ENCODE measurements around the gene GRK3.

The GRK3 gene

GRCh38 chr22:25722223-25722622 is 157.7 kb downstream of the GRK3 start:
- Histone ChIP-seq H3K27me3 (ENCODE audit: control insufficient read depth, low read length) (no peaks in the 10 kb centered on the region), H3K79me2 (ENCODE audit: control insufficient read depth, low read length) (no peaks in the 10 kb centered on the region), H3K9me2 (replicated peaks; ENCODE audit: control insufficient read depth, low read length) (no peaks in the 10 kb centered on the region), H3K36me3 (ENCODE audit: control insufficient read depth, low read length) (no peaks in the 10 kb centered on the region), H3K4me3 (ENCODE audit: low read length) (no peak overlapping the region), H3K4me2 (ENCODE audit: low read length) (no peak overlapping the region), H3K9me3 (ENCODE audit: control insufficient read depth, insufficient read depth, low read length) (no peaks in the 10 kb centered on the region), H3F3A (ENCODE audit: control insufficient read depth, insufficient read depth) (no peaks in the 10 kb centered on the region), H3K27ac (ENCODE audit: low read depth, low read length) (no peak overlapping the region), H4K20me1 (ENCODE audit: control insufficient read depth, insufficient read depth, low read depth, low read length) (no peaks in the 10 kb centered on the region), H3K4me1 (ENCODE audit: control insufficient read depth, low read length) (no peaks in the 10 kb centered on the region)
- no peak for TF ChIP-seq CTCF (IDR thresholded peaks at IDR 0.05; ENCODE audit: low read depth, low read length, poor library complexity, severe bottlenecking)
- TF ChIP-seq EZH2phosphoT487 (IDR thresholded peaks at IDR 0.05; ENCODE audit: borderline replicate concordance, low read length) = no peak

- Histone ChIP-seq H3K9me3 (ENCODE audit: control insufficient read depth, insufficient read depth, low read length) (no peaks in the 10 kb centered on the region), H3K4me1 (ENCODE audit: control insufficient read depth, low read length) (no peaks in the 10 kb centered on the region), H3F3A (ENCODE audit: control insufficient read depth, insufficient read depth) (no peaks in the 10 kb centered on the region), H3K27ac (ENCODE audit: low read depth, low read length) (no peak overlapping the region), H3K27me3 (ENCODE audit: control insufficient read depth, low read length) (no peaks in the 10 kb centered on the region), H3K4me2 (ENCODE audit: low read length) (no peak overlapping the region), H3K36me3 (ENCODE audit: control insufficient read depth, low read length) (no peaks in the 10 kb centered on the region), H3K9me2 (replicated peaks; ENCODE audit: control insufficient read depth, low read length) (no peaks in the 10 kb centered on the region), H4K20me1 (ENCODE audit: control insufficient read depth, insufficient read depth, low read depth, low read length) (no peaks in the 10 kb centered on the region), H3K4me3 (ENCODE audit: low read length) (no peak overlapping the region), H3K79me2 (ENCODE audit: control insufficient read depth, low read length) (no peaks in the 10 kb centered on the region)
- TF ChIP-seq EZH2phosphoT487 (IDR thresholded peaks at IDR 0.05; ENCODE audit: borderline replicate concordance, low read length) = no peak
- TF ChIP-seq CTCF (IDR thresholded peaks at IDR 0.05; ENCODE audit: low read depth, low read length, poor library complexity, severe bottlenecking) = no peak
Measured at GRCh38 chr22:25722626-25723025, 158.2 kb downstream of the GRK3 start.

- Histone ChIP-seq H3K4me2 (ENCODE audit: low read length) (no peak overlapping the region), H3K79me2 (ENCODE audit: control insufficient read depth, low read length) (no peaks in the 10 kb centered on the region), H3K9me3 (ENCODE audit: control insufficient read depth, insufficient read depth, low read length) (no peaks in the 10 kb centered on the region), H3F3A (ENCODE audit: control insufficient read depth, insufficient read depth) (no peaks in the 10 kb centered on the region), H3K4me3 (ENCODE audit: low read length) (no peak overlapping the region), H3K27me3 (ENCODE audit: control insufficient read depth, low read length) (peaks cover 20% of the 10 kb centered on the region), H3K27ac (ENCODE audit: low read depth, low read length) (no peak overlapping the region), H3K9me2 (replicated peaks; ENCODE audit: control insufficient read depth, low read length) (no peaks in the 10 kb centered on the region), H3K4me1 (ENCODE audit: control insufficient read depth, low read length) (no peaks in the 10 kb centered on the region), H4K20me1 (ENCODE audit: control insufficient read depth, insufficient read depth, low read depth, low read length) (no peaks in the 10 kb centered on the region), H3K36me3 (ENCODE audit: control insufficient read depth, low read length) (no peaks in the 10 kb centered on the region)
- TF ChIP-seq EZH2phosphoT487 (IDR thresholded peaks at IDR 0.05; ENCODE audit: borderline replicate concordance, low read length) (no peak), CTCF (IDR thresholded peaks at IDR 0.05; ENCODE audit: low read depth, low read length, poor library complexity, severe bottlenecking) (no peak)
Measured at GRCh38 chr22:25726241-25726640, 161.8 kb downstream of the GRK3 start.

- Histone ChIP-seq H3K4me3 (ENCODE audit: low read length) (no peak overlapping the region), H3K79me2 (ENCODE audit: control insufficient read depth, low read length) (no peaks in the 10 kb centered on the region), H3K27ac (ENCODE audit: low read depth, low read length) (no peak overlapping the region), H3K27me3 (ENCODE audit: control insufficient read depth, low read length) (peaks cover 20% of the 10 kb centered on the region), H4K20me1 (ENCODE audit: control insufficient read depth, insufficient read depth, low read depth, low read length) (no peaks in the 10 kb centered on the region), H3K4me1 (ENCODE audit: control insufficient read depth, low read length) (no peaks in the 10 kb centered on the region), H3K9me3 (ENCODE audit: control insufficient read depth, insufficient read depth, low read length) (no peaks in the 10 kb centered on the region), H3K4me2 (ENCODE audit: low read length) (no peak overlapping the region), H3K9me2 (replicated peaks; ENCODE audit: control insufficient read depth, low read length) (no peaks in the 10 kb centered on the region), H3F3A (ENCODE audit: control insufficient read depth, insufficient read depth) (no peaks in the 10 kb centered on the region), H3K36me3 (ENCODE audit: control insufficient read depth, low read length) (no peaks in the 10 kb centered on the region)
- TF ChIP-seq CTCF (IDR thresholded peaks at IDR 0.05; ENCODE audit: low read depth, low read length, poor library complexity, severe bottlenecking) (no peak), EZH2phosphoT487 (IDR thresholded peaks at IDR 0.05; ENCODE audit: borderline replicate concordance, low read length) (no peak)
Measured at GRCh38 chr22:25728071-25728470, 163.6 kb downstream of the GRK3 start.

Data from DOHH2 (cell line).